Stimulated activated CD4-positive, alpha-beta T cell treated with anti-CD3 and anti-CD28 coated beads, Interleukin-1b, Interleukin-23, amount 100 ng/mL, for 4 hours (primary cell): ENCODE results near the gene PRPS2.

Experiments
- DNase-seq, 2 donors: peaks; one replicate each; pipeline ENCODE4 v3.0.0-alpha.2; 2020; ENCODE audit warnings: low read depth in 2 of 2

PRPS2 gene

GRCh38 chrX:12791257-12792228 lies at the start of gene PRPS2:
TSS of gene PRPS2 (plus strand) at chrX:12791412. CDS start at chrX:12791498, 86 bp downstream.
- DNase-seq = peak; percentile 64 to 68

DNA sequence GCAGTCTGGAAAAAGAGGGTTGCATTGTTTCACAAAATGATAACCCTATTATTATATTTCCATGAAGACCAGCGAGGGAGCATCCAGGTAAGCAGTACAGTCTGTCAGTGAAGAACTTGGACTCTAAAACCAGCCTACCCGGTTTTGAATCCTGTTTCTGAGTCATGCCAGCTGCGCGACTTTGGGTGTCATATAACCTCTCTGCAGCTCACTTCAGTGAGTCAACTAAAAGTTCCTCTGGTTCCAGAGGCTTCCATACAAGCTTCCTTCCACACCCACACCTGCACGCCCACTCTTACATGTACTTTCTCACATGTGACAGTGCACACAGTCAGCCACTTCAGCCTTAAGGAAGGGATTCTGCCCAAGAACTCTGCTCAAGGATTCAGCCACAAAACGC lies 49.8 kb upstream of the PRPS2 start:
- DNase-seq = no peak

- DNase-seq = no peak
Observed at GRCh38 chrX:12747433-12747832, 43.8 kb upstream of the PRPS2 start.

GRCh38 chrX:12751887-12752286 lies 39.3 kb upstream of the PRPS2 start:
- no peak for DNase-seq

DNA sequence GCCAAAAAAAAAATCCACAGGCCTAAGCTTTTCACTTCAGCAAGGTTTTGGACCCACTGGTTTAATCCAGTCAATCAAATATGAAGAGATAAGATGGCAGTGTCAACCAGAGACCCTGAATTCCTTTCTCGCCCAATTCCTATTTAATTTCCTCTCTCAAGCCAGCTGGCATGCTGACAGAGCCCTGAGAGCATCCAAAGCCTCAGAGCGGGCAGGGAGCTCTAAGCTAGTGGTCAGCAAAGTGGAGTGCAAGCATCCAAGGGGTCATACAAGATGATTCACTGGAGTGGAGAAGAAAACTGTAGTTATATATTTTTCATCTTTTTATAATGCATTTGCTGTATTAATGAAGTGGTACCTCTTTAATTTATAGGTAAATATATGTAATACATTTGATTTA lies 37.8 kb upstream of the PRPS2 start:
- DNase-seq = no peak

DNA sequence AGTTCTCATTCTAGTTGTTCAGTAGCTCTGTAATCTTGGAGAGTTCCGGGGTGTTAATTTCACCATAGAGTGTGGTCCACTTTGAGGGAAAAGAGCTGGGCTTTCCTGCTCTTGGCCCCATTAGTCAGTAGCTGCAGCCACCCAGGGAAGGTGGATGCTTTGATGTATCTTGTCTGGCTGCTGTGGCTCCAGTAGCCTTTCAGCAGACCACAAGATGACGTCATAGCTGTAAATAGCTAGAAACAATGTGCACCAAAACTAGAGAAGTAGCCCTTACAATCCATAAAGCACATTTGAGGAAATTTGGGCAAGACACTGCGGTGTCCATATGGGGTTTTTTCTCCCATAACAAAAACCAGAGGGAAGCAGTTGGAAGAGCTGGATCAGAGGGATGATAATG lies 32.9 kb upstream of the PRPS2 start:
- no peak for DNase-seq

GRCh38 chrX:12767856-12768255 lies 23.4 kb upstream of the PRPS2 start:
- no peak for DNase-seq

DNA sequence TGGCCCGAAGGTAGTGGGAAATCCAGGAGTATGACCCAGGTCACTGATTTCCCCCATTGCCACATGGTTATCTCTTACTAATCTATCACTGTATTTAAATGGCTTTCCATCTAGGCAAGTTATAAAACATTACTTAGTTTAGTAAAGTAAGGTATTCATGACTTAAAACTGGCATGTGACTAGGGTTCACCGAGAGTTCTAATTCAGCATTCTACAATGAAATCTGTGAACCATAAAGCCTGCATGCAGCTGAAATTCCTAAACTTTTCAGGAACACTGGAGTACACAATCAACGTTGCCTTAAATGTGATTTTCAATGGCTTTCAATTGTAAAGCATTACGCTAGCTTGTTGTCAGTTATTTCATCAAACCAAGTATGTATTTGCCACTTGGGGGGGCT lies 22.7 kb upstream of the PRPS2 start:
- DNase-seq = no peak

DNA sequence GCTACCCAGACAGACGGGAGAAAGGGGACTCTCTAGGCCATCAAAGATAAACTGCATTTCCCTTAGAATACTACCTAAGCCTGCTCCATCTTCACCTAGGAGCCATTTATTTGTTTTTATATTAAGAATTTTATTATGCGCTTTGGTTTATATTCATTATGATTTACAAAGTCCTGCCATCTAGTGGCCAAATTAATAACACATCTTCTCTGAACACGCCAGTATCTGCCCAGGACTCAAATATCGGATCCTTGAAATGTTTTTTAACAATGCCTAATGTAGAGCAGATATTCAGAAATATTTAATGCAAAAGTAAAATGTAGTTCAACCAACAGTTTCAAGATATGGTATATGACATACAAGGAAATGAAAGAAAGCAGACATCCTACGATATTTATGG lies 20.8 kb upstream of the PRPS2 start:
- no peak for DNase-seq

DNA sequence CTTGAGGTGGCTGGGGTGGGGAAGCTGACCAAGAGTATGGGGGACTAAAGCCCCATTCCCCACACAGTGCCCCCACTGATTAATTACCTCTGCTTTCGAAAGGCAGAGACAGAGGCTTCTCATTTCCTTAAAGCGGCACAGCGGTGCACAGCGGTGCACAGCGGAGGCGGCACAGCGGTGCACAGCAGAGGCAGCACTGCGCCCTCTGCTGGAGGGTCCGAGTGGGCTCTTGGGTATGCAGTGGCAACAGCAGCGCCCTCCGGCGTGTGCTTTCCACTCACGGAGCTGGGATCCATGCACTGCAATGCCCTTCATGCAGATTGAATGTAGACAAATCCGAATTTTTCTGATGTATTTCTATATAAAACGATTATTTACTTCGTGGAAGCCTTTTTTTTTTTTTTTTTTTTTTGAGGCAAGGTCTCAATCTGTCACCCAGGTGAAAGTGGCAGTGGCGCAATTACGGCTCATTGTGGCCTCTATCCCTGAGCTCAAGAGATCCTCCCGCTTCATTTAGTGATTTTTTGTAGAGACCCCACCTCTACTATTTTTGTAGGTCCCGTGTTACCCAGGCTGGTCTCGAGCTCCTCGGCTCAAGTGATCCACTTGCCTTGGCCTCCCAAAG lies 19.7 kb upstream of the PRPS2 start:
- peak; percentile 55 to 61 for DNase-seq

DNA sequence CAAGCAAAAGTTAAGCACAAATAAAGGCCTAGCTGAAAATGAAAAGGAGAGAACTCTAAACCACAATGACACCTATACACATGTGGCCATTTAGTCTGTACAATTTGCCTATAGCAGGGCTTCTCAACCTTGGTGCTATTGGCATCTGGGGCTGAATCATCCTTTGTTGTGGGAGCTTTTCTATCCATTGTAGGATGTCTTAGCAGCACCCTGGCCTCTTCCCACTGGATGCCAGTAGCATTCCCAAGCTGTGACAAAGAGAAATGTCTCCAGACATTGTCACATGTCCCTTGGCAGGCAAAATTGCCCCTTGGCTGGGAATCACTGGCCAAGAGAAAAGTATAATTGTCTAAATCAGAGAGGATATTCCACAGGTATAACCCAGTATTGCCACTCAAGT lies 13.5 kb upstream of the PRPS2 start:
- DNase-seq = no peak

- no peak for DNase-seq
Observed at GRCh38 chrX:12779534-12779933, 11.7 kb upstream of the PRPS2 start.

DNA sequence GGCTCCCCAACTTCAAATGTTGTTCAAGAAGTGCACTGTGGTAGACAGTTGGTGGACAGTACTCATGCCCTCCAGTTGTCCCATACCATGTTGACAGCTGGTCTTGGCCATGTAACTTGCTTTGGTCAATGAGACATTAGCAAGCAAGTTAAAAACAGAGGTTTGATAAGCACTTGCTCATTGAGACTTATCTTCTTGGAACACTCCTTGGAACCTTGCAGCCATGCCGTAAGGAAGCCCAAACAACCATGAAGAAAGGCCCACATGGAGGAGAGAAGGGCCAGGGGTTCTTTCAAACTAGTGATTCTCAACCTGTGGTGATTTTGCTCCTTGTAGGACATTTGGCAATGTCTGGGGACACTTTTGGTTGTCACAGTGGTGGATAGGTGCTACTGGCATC lies 2.6 kb upstream of the PRPS2 start:
- no peak for DNase-seq

DNA sequence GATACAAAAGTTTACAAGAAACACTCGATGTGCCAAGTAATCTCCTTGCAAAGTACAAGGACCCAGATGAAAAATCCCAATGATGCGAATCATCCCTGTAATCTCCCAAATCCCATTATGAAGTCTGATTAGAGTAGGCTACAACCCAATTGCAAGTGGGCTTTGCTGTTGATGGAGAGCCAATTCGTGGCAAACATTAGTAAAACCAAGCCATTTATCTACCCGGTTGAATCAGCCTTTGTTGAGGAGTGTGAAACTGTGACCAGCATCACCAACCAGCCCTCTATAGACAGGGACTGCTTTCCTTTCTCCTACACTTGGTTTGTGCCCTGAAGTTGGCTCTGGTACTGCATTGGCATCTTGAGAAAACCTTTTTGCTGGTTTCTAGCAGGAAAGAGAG lies 1.2 kb upstream of the PRPS2 start:
- DNase-seq = no peak

DNA sequence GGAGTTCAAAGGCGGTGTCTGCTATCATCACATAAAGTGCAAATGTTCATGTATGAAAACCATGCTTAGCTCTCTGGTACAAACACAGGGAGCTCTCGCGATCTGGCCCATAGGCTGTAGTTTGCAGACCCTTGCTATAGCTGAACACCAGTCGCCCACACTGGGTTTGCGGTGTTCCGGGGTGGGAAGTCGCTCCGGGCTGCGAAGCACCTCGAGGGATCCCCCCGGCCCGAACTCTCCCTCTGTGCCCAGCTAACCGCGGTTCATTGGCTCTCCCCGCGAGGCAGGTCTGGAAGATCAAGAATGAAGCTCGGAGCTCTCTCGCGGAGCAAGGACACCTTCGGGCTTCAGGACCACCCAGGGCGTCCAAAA lies 341 bp upstream of the PRPS2 start:
- no peak for DNase-seq

- no peak for DNase-seq
Observed at GRCh38 chrX:12792711-12793110, 1.5 kb downstream of the PRPS2 start.

DNA sequence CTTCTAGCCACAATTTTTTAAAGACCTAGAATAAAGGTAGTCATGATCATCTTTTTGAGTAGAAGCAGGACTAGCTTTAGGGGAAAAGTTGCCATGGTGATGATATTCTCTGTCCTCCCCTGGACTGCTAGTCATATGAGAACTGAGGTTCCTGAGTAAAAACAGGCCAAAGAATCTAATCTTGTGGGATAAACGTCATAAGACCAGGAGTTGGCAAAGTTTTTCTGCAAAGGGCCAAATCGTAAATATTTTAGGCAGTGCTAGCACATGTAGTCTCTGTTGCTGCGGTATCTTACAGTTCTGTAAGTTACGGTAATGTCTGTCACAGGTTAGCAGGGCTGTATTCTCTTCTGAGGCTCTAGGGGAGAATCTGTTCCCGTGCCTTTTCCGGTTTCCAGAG lies 3.4 kb downstream of the PRPS2 start:
- DNase-seq = no peak

GRCh38 chrX:12798601-12799000 lies 7.4 kb downstream of the PRPS2 start:
- no peak for DNase-seq

GRCh38 chrX:12799118-12799517 lies 7.9 kb downstream of the PRPS2 start:
- DNase-seq = no peak

GRCh38 chrX:12802741-12803140 lies 11.5 kb downstream of the PRPS2 start:
- no peak for DNase-seq

GRCh38 chrX:12804655-12805054 lies 13.4 kb downstream of the PRPS2 start:
- DNase-seq = no peak

- no peak for DNase-seq
Observed at GRCh38 chrX:12805333-12805732, 14.1 kb downstream of the PRPS2 start.

DNA sequence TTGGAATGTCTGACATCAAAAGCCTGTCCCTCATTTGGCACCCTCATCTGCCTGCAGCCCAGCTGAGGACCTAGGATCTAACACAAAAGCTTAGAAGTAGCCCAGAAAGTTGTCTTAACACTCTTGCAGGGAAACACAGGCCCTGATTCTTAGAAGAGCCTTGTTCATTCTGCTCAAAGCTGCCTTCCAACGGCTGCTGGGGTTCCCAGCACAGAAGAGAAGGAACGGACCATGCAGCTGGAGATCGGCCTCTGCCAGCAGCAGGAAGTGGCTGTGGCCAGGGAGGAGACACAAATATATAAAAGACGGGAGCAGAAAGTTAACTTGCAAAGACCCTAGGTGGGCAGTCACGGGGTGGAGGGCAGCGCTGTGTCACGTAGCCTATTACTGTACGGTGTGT lies 20.4 kb downstream of the PRPS2 start:
- DNase-seq = no peak
